HAP-1 (cell line): ENCODE data around the gene HUS1.
"Not testable (repeated sequence)": the region's sequence is repeated elsewhere in the genome, so short reads cannot be mapped to it uniquely, and the experiment has no call there.

Source experiments
- DNase-seq, 2 experiments: peaks; one replicate each; pipeline ENCODE4 v3.0.0-alpha.2; 2016 to 2020; ENCODE audit warnings: low spot score in 2 of 2
- H3K27me3 ChIP-seq: fragments of 250-450 bp; sonication (Bioruptor Pico); 2 replicates; pipeline ENCODE4 v1.5.1; 2020; ENCODE audit warnings: low read depth, mild to moderate bottlenecking, moderate library complexity
- H3K36me3 ChIP-seq: fragments of 250-450 bp; sonication (Bioruptor Pico); replicated peaks from 2 replicates; pipeline ENCODE4 v1.5.1; 2020; ENCODE audit warnings: mild to moderate bottlenecking
- H3K4me1 ChIP-seq: fragments of 250-450 bp; sonication (Bioruptor Pico); 2 replicates; pipeline ENCODE4 v1.5.1; 2020; ENCODE audit warnings: mild to moderate bottlenecking
- H3K4me3 ChIP-seq: fragments of 250-450 bp; sonication (Bioruptor Pico); 2 replicates; pipeline ENCODE4 v1.5.1; 2020; ENCODE audit warnings: mild to moderate bottlenecking, moderate library complexity
- H3K9me3 ChIP-seq: fragments of 250-450 bp; sonication (Bioruptor Pico); 2 replicates; pipeline ENCODE4 v1.5.1; 2020; ENCODE audit warnings: mild to moderate bottlenecking, moderate library complexity
- in situ Hi-C: fragments of 300-500 bp; cut with MboI; formaldehyde crosslinking; loops from 3 replicates; pipeline ENCODE4 v1.14.3; 2020; ENCODE audit warnings: low sequenced_read_pairs, inconsistent platforms, mixed read lengths

Gene HUS1

DNA sequence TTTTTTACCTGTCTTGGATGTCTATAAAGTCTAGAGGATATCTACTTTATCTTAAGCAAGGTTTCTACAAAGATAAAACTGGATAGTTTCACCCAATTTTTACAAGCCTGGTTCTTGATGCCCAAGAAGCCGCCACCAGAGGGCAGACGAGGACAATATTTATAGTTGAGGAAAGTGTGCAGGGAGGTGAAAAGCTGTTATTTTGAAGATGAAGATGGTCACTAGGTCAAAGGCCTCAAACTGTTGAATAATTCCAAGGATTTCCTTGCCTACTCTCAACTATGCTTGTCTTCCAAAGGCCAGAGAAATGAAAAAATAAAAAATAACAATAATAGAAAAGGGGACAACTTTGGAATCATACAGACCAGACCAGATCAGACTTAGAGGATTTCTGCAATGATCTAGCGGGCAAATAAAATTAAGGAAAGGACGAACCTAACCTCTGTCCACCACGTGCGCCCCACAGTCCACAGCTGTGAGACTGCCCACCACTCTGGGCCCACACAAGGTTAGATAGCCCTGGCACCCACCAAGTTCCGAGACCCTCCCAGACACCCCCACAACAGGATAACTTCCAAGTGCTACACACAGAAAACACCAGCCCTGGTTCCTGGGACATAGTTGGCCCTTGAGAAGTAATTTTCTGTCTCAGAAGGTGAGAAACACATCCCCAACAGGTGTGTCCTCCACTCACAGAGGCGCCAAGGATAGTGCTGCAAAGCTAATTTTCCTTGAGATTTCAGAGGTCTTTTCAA lies 34.0 kb downstream of the HUS1 start:
- DNase-seq: peak; percentile 28 to 88
- in situ Hi-C loops: loop anchor here (25.0 kb wide), 1 partner anchor 683 kb away; no protein-coding TSS in a partner anchor
- no peaks in the 10 kb centered on the region for H3K4me1 ChIP-seq

DNA sequence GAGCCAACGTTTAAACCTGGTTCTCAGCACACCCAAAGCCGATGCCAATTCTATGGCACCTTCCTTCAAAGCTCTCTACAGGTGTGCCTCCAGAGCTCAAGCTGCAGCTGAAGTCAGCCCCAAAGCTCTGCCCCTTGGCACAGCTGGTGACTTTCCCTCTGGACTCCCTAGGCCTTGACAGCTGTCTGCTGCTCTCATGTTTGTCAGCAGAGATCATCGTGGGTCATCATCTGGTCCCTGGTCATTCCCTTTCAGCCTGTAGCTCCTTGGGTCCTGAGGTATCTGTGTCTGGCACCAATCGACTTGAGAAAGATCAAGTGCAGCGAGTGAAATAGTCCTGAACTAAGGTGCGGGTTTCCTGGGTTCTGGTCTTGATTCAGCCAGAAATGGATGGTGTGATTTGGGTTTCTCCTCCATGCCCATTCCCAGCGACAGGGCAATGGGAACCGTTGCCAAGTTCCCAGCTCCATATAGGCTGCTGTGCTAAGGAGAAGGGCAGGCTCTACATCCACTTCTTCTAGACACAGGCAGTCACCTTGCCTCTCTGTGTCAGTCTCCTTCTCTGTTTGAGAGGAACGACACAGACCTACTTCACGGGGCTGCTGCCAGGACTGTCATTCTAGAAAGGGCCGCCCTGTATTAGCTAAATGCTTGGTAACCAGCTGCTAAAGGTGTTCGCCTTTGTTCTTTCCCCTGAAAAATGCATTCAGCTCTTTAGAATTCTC lies 34.7 kb downstream of the HUS1 start:
- no peaks in the 10 kb centered on the region for H3K9me3 ChIP-seq
- H3K4me3 ChIP-seq: no peak overlapping the region
- no peak for DNase-seq
- no peaks in the 10 kb centered on the region for H3K36me3 ChIP-seq
- in situ Hi-C loops: loop anchor here (5.0 to 25.0 kb wide), 2 partner anchors 173 to 682 kb away; no protein-coding TSS in a partner anchor
- H3K4me1 ChIP-seq: no peaks in the 10 kb centered on the region
- no peaks in the 10 kb centered on the region for H3K27me3 ChIP-seq

More for the DNA sequence above, 34.0 kb downstream of the HUS1 start:
- no peak overlapping the region for H3K4me3 ChIP-seq
- no peaks in the 10 kb centered on the region for H3K9me3 ChIP-seq
- H3K27me3 ChIP-seq: no peaks in the 10 kb centered on the region
- H3K36me3 ChIP-seq: no peaks in the 10 kb centered on the region

GRCh38 chr7:47943676-47944474 lies 35.5 kb downstream of the HUS1 start:
- H3K4me1 ChIP-seq: no peaks in the 10 kb centered on the region
- no peak overlapping the region for H3K4me3 ChIP-seq
- DNase-seq: no peak
- no peaks in the 10 kb centered on the region for H3K9me3 ChIP-seq
- no peaks in the 10 kb centered on the region for H3K27me3 ChIP-seq
- in situ Hi-C loops: loop anchor here (5.0 to 25.0 kb wide), 2 partner anchors 173 to 682 kb away; no protein-coding TSS in a partner anchor
- H3K36me3 ChIP-seq: no peaks in the 10 kb centered on the region

DNA sequence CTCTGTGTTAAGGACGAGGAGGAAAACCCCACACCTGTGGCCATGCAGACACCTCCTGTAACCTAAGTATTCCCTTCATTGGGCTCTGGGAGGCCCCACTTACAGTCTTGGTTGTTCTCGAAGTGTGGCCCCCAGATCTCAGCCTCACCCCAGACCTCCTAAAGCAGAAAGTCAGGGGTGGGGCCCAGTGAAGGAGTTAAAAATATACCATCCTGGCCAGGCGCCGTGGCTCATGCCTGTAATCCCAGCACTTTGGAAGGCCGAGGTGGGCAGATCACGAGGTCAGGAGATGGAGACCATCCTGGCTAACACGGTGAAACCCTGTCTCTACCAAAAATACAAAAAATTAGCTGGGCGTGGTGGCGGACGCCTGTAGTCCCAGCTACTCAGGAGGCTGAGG lies 36.8 kb downstream of the HUS1 start:
- H3K4me1 ChIP-seq, H3K4me3 ChIP-seq, H3K9me3 ChIP-seq, H3K36me3 ChIP-seq, H3K27me3 ChIP-seq, DNase-seq: not testable (repeated sequence)
- in situ Hi-C loops: loop anchor here (5.0 to 25.0 kb wide), 2 partner anchors 175 to 680 kb away; no protein-coding TSS in a partner anchor

GRCh38 chr7:47942132-47942531 lies 37.3 kb downstream of the HUS1 start:
- DNase-seq: no peak
- Histone ChIP-seq H3K4me3 (no peak overlapping the region), H3K27me3 (no peaks in the 10 kb centered on the region), H3K4me1 (no peaks in the 10 kb centered on the region), H3K9me3 (no peaks in the 10 kb centered on the region), H3K36me3 (no peaks in the 10 kb centered on the region)
- in situ Hi-C loops: loop anchor here (5.0 to 25.0 kb wide), 2 partner anchors 175 to 680 kb away; no protein-coding TSS in a partner anchor

- H3K9me3 ChIP-seq: no peaks in the 10 kb centered on the region
- in situ Hi-C loops: loop anchor here (5.0 to 25.0 kb wide), 2 partner anchors 176 to 679 kb away; no protein-coding TSS in a partner anchor
- H3K4me3 ChIP-seq: no peak overlapping the region
- no peak for DNase-seq
- H3K27me3 ChIP-seq: no peaks in the 10 kb centered on the region
- no peaks in the 10 kb centered on the region for H3K4me1 ChIP-seq
- H3K36me3 ChIP-seq: no peaks in the 10 kb centered on the region
Observed at GRCh38 chr7:47941136-47941844, 38.1 kb downstream of the HUS1 start.

GRCh38 chr7:47940088-47941013 lies 39.1 kb downstream of the HUS1 start:
- DNase-seq: no peak
- Histone ChIP-seq H3K4me1 (no peaks in the 10 kb centered on the region), H3K9me3 (no peaks in the 10 kb centered on the region), H3K36me3 (no peaks in the 10 kb centered on the region), H3K27me3 (no peaks in the 10 kb centered on the region), H3K4me3 (no peak overlapping the region)
- in situ Hi-C loops: loop anchor here (5.0 to 25.0 kb wide), 2 partner anchors 177 to 678 kb away; no protein-coding TSS in a partner anchor

DNA sequence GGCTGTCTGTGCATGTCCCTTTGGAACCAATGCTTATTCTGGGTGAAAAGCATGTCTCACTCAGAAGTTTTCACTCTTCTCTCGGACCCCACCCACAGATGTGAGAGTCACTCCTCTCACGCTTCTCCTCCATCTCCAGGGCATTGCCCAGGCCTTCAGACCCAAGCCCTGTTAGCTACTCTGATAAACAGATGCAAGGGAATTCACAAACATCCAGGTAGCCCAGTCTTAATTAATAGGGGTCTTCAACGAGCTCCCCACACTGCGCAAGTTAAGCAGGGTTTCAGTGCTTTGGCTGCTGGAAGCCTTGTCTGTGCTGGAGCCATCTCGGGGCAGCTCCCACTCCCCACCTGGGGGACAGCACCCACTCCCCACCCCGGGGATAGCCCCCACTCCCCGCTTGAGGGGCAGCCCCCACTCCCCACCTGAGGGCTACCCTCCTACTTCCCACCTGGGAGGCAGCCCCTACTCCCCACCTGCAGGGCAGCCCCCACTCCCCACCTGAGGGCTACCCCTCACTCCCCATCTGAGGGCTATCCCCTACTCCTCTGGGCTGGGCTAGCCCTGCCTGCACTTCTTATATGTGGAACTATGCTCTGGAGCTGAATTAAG lies 39.9 kb downstream of the HUS1 start:
- H3K27me3 ChIP-seq: no peaks in the 10 kb centered on the region
- in situ Hi-C loops: loop anchor here (5.0 to 25.0 kb wide), 2 partner anchors 178 to 677 kb away; no protein-coding TSS in a partner anchor
- no peaks in the 10 kb centered on the region for H3K36me3 ChIP-seq
- no peak overlapping the region for H3K4me3 ChIP-seq
- DNase-seq: no peak
- no peaks in the 10 kb centered on the region for H3K9me3 ChIP-seq
- no peaks in the 10 kb centered on the region for H3K4me1 ChIP-seq

DNA sequence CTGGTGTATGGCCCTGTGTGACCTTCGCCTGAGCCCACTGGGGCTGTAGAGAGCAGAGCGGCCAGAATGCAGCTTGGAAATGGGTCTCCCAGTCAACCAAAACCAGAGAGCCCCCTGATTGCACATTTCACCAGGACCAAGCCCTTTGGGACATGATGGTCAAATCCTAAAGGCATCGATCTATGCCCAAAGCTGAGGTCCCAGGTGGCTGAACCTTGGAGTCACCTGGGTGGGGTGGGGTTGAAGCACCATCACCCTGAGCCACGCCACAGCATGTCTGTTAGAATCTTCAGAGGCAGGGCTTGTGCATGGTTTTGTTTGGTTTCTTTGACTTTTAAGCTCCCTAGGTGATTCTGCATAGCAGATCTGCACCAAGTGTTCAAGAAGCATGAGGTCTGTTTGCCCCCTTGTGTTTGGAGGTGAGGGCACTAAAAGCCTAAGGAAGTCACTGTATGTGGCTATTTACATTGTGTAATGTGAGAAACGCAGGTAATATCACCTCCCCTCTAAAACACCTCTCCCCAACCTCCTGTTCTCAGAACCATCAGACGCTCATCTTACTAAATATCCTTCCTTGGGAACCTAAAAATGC lies 40.7 kb downstream of the HUS1 start:
- Histone ChIP-seq H3K9me3 (no peaks in the 10 kb centered on the region), H3K4me1 (no peaks in the 10 kb centered on the region), H3K36me3 (no peaks in the 10 kb centered on the region), H3K4me3 (no peak overlapping the region), H3K27me3 (no peaks in the 10 kb centered on the region)
- no peak for DNase-seq
- in situ Hi-C loops: loop anchor here (25.0 kb wide), 1 partner anchor 676 kb away; no protein-coding TSS in a partner anchor

DNA sequence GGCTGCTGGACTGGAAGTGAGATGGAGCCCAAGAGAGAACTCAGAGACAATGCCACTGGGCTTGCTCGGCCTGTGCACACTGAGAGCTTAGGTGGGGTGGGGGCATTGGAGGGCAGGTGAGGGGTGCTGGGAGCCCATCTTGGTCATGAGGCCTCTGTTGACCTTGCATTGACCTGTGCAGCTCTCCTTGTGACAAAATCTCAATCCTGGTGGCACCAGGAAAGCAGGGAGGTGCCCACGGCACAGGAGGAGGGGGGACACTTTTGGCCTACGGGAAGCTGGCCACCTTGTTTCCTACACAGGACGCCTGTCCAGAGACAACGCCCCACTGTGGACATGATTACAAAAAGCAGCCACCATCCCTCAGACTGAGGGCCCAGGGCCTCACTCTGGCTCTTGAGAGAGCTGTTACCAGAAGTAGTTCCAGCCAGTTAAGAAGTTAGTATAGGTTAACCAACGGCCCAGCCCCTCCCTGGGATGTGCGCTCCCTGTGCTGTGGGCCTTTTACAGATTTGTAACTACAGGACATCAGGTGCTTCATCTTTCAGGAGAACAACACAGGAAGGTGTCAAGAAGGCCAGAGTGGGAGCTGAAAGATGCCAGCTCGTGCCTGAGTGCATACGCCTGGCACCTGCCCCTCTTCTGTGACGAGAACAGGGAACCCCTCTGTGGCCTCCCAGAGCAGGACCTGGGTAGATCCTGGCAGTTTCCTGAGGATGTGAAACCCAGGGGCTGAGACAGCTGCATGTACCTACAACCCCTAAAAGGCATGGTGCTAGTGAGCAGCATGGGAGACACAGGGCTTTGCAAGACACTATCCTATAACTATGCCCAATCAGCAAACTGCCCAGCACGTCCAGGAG lies 41.5 kb downstream of the HUS1 start:
- H3K4me3 ChIP-seq: no peak overlapping the region
- H3K36me3 ChIP-seq: no peaks in the 10 kb centered on the region
- no peaks in the 10 kb centered on the region for H3K27me3 ChIP-seq
- in situ Hi-C loops: loop anchor here (25.0 kb wide), 1 partner anchor 676 kb away; no protein-coding TSS in a partner anchor
- H3K4me1 ChIP-seq: no peaks in the 10 kb centered on the region
- no peak for DNase-seq
- H3K9me3 ChIP-seq: no peaks in the 10 kb centered on the region
